ENCODE data around the gene MTHFD1L. TPM values are rescaled to one million over a fixed set of nuclear protein-coding genes. Genes with fewer than 3 reads are reported as not detected.

MTHFD1L gene
- total and polyA plus RNA-seq, 4 experiments from 2014 or later, result 3.7 to 11.1 (median 8.9) TPM

DNA sequence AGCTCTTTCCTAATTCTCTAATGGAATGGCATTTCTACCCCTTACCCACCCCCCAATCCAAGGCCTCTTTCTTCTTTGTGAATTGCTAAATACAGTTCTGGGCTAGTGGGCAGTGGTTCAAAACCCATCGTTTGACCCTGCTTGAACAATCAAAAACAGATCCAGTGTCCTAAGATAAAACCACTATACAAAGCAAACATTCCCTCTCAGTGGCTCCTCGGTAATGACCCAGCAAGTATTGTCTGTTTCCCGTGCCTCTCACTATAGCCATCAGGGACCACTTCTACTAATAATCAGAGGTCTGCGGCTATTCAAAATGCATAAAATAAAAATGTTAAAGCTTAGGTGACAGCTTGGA lies 230.7 kb downstream of the MTHFD1L start:
- Histone ChIP-seq H3K36me3 (ENCODE audit: insufficient read depth, low read length) (peaks cover 2% of the 10 kb centered on the region), H3K27ac (ENCODE audit: low read depth, low read length) (no peak overlapping the region), H3K4me3 (ENCODE audit: low read length in 2 of 2) (no peak overlapping the region), H3K4me1 (ENCODE audit: insufficient read depth, low read length) (no peaks in the 10 kb centered on the region), H3K27me3 (ENCODE audit: insufficient read depth, low read length) (no peaks in the 10 kb centered on the region), H3K9me3 (ENCODE audit: control insufficient read depth in 1 of 2, low read length in 2 of 2) (no peaks in the 10 kb centered on the region)
- Mint-ChIP-seq H3K27ac (no peak overlapping the region), H3K9me3 (peaks cover 0 to 3% (median 0%) of the 10 kb centered on the region in 8 donors), H3K4me3 (no peak overlapping the region), H3K27me3 (no peaks in the 10 kb centered on the region), H3K4me1 (no peaks in the 10 kb centered on the region), H3K36me3 (peaks cover 20 to 45% of the 10 kb centered on the region in 2 donors)
- no peak for DNase-seq
- POLR2A ChIA-PET (ENCODE audit: partially characterized antibody), result no interaction called here
- intact Hi-C loops (cut with micrococcal nuclease), result no loop called here
- CTCF ChIA-PET (ENCODE audit: partially characterized antibody), result no interaction called here

GRCh38 chr6:151096691-151097606 lies 231.4 kb downstream of the MTHFD1L start:
- Histone ChIP-seq H3K27me3 (ENCODE audit: insufficient read depth, low read length) (no peaks in the 10 kb centered on the region), H3K9me3 (ENCODE audit: control insufficient read depth in 1 of 2, low read length in 2 of 2) (no peaks in the 10 kb centered on the region), H3K4me3 (ENCODE audit: low read length in 2 of 2) (no peak overlapping the region), H3K4me1 (ENCODE audit: insufficient read depth, low read length) (no peaks in the 10 kb centered on the region), H3K36me3 (ENCODE audit: insufficient read depth, low read length) (peaks cover 2% of the 10 kb centered on the region), H3K27ac (ENCODE audit: low read depth, low read length) (no peak overlapping the region)
- no peak for DNase-seq
- H3K4me3 Mint-ChIP-seq, result no peak overlapping the region
- intact Hi-C loops (cut with micrococcal nuclease), result no loop called here
- peaks cover 0 to 3% (median 0%) of the 10 kb centered on the region in 8 donors for H3K9me3 Mint-ChIP-seq
- ChIA-PET CTCF (ENCODE audit: partially characterized antibody) (no interaction called here), POLR2A (ENCODE audit: partially characterized antibody) (no interaction called here)
- H3K4me1 Mint-ChIP-seq, result no peaks in the 10 kb centered on the region
- no peak overlapping the region for H3K27ac Mint-ChIP-seq
- no peaks in the 10 kb centered on the region for H3K27me3 Mint-ChIP-seq
- H3K36me3 Mint-ChIP-seq, result peaks cover 20 to 43% of the 10 kb centered on the region in 2 donors

DNA sequence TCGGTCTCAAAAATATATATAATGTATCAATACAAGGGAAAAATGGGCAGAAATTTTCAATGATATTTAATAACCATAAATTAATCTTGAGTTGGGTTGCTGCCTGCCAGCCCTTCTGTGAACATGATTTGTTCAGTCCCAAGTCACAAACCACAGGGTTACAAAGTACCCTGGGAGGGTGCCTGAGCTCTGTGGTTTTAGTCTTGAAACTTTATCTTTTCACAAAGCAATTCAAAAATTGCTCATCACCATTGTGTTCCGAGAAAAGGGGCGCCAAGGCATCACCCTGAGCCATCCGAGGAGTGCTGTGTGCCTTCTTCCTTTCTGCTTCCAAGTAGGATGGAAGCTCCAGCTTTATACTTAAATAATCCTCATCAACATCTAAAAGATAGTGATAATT lies 232.7 kb downstream of the MTHFD1L start:
- intact Hi-C loops (cut with micrococcal nuclease), result no loop called here
- Mint-ChIP-seq H3K4me1 (no peaks in the 10 kb centered on the region), H3K27ac (no peak overlapping the region), H3K4me3 (no peak overlapping the region), H3K9me3 (peaks cover 0 to 3% (median 0%) of the 10 kb centered on the region in 8 donors), H3K36me3 (peaks cover 12 to 33% of the 10 kb centered on the region in 2 donors), H3K27me3 (no peaks in the 10 kb centered on the region)
- Histone ChIP-seq H3K9me3 (ENCODE audit: control insufficient read depth in 1 of 2, low read length in 2 of 2) (no peaks in the 10 kb centered on the region), H3K27ac (ENCODE audit: low read depth, low read length) (no peak overlapping the region), H3K27me3 (ENCODE audit: insufficient read depth, low read length) (no peaks in the 10 kb centered on the region), H3K4me1 (ENCODE audit: insufficient read depth, low read length) (no peaks in the 10 kb centered on the region), H3K36me3 (ENCODE audit: insufficient read depth, low read length) (no peaks in the 10 kb centered on the region), H3K4me3 (ENCODE audit: low read length in 2 of 2) (no peak overlapping the region)
- DNase-seq, result no peak
- POLR2A ChIA-PET (ENCODE audit: partially characterized antibody), result no interaction called here
- CTCF ChIA-PET (ENCODE audit: partially characterized antibody), result interaction anchor here (1.5 kb wide), 1 partner anchor 10 kb away, joined by 3 read pairs; no protein-coding TSS in a partner anchor

- Mint-ChIP-seq H3K27me3 (no peaks in the 10 kb centered on the region), H3K27ac (no peak overlapping the region), H3K4me3 (no peak overlapping the region), H3K9me3 (peaks cover 0 to 3% (median 0%) of the 10 kb centered on the region in 8 donors), H3K4me1 (no peaks in the 10 kb centered on the region), H3K36me3 (peaks cover 12 to 26% of the 10 kb centered on the region in 2 donors)
- no peak for DNase-seq
- H3K4me3 ChIP-seq (ENCODE audit: low read length in 2 of 2), result no peak overlapping the region
- no peaks in the 10 kb centered on the region for H3K27me3 ChIP-seq (ENCODE audit: insufficient read depth, low read length)
- no peaks in the 10 kb centered on the region for H3K36me3 ChIP-seq (ENCODE audit: insufficient read depth, low read length)
- intact Hi-C loops (cut with micrococcal nuclease), result no loop called here
- H3K4me1 ChIP-seq (ENCODE audit: insufficient read depth, low read length), result no peaks in the 10 kb centered on the region
- no peaks in the 10 kb centered on the region for H3K9me3 ChIP-seq (ENCODE audit: control insufficient read depth in 1 of 2, low read length in 2 of 2)
- ChIA-PET CTCF (ENCODE audit: partially characterized antibody) (no interaction called here), POLR2A (ENCODE audit: partially characterized antibody) (no interaction called here)
- H3K27ac ChIP-seq (ENCODE audit: low read depth, low read length), result no peak overlapping the region
Observed at GRCh38 chr6:151100326-151100725, 234.8 kb downstream of the MTHFD1L start.

DNA sequence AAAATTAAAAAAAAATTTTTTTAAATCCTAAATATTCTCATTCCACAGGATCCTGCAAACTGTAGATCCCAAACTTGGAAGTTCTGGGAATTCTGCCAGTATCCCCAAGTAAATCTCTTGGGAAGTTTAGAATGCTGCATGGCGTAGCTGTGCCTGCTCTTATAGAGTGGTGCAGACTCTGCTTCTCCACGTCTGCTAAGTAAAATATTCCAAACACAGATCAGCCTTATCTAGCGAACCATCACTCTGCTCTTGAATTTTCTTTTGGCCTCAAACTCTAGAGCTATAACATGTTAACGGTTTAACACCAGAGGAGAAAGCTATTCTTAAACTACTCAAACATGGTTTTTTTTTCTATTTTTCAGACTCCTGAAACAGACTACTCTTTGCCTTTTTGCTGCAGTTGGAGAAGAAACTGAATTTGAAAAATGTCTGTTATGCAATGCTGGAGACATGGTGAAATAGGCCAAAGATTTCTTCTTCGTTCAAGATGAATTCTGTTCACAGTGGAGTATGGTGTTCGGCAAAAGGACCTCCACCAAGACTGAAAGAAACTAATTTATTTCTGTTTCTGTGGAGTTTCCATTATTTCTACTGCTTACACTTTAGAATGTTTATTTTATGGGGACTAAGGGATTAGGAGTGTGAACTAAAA lies 235.8 kb downstream of the MTHFD1L start:
- Histone ChIP-seq H3K4me1 (ENCODE audit: insufficient read depth, low read length) (no peaks in the 10 kb centered on the region), H3K27ac (ENCODE audit: low read depth, low read length) (no peak overlapping the region), H3K9me3 (ENCODE audit: control insufficient read depth in 1 of 2, low read length in 2 of 2) (no peaks in the 10 kb centered on the region), H3K36me3 (ENCODE audit: insufficient read depth, low read length) (no peaks in the 10 kb centered on the region), H3K4me3 (ENCODE audit: low read length in 2 of 2) (no peak overlapping the region), H3K27me3 (ENCODE audit: insufficient read depth, low read length) (no peaks in the 10 kb centered on the region)
- Mint-ChIP-seq H3K27me3 (no peaks in the 10 kb centered on the region), H3K9me3 (peaks cover 0 to 3% (median 0%) of the 10 kb centered on the region in 8 donors), H3K27ac (no peak overlapping the region), H3K4me3 (no peak overlapping the region), H3K36me3 (peaks cover 12 to 25% of the 10 kb centered on the region in 2 donors), H3K4me1 (no peaks in the 10 kb centered on the region)
- DNase-seq, result no peak
- intact Hi-C loops (cut with micrococcal nuclease), result no loop called here
- ChIA-PET POLR2A (ENCODE audit: partially characterized antibody) (no interaction called here), CTCF (ENCODE audit: partially characterized antibody) (no interaction called here)

DNA sequence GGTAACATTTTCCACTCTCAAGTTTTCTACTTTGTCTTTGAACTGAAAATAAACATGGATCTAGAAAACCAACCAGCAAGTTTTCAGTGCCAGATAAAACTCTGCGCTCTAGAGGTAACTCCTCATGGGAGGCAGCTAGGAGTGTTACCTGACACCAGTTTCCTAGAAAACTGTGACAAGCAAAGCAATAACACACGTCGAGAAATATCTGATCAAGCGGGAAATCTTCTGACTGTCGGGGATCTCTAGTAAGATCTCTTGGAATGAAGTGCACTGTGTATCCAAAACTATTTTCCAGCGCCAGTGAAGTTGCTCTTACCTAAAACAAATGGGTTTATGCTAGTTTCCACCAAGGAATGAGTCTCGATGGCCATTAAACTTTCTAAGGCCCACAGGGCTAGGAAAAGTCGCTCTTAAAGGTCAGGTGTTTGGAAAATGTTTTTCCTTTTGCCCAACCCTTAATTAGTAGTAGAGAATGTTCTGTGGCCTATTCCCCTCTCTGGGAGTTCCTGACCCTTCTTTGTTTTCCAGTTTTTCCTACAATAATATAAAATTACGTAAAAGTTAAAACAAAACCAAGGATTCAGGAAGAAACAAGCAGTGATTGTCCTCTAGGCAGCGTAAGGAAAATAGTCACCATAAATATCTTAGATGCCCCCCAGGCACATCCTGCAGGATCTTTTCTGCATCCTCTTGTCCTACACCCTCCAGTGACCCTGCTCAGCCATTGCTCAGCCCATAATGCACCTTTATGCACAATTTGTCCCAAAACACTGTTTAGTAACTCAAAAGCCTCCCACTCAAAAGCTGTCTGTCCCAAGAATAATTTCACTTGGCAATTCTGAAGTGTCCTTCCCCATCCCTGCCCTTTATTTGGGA lies 236.6 kb downstream of the MTHFD1L start:
- ChIA-PET CTCF (ENCODE audit: partially characterized antibody) (interaction anchor here (0.6 kb wide), 1 partner anchor 1455 kb away, joined by 3 read pairs; no protein-coding TSS in a partner anchor), POLR2A (ENCODE audit: partially characterized antibody) (no interaction called here)
- peaks cover 10 to 19% of the 10 kb centered on the region in 2 donors for H3K36me3 Mint-ChIP-seq
- intact Hi-C loops (cut with micrococcal nuclease), result no loop called here
- H3K27ac Mint-ChIP-seq, result no peak overlapping the region
- H3K27me3 ChIP-seq (ENCODE audit: insufficient read depth, low read length), result no peaks in the 10 kb centered on the region
- no peak overlapping the region for H3K27ac ChIP-seq (ENCODE audit: low read depth, low read length)
- H3K4me3 ChIP-seq (ENCODE audit: low read length in 2 of 2), result no peak overlapping the region
- no peaks in the 10 kb centered on the region for H3K4me1 Mint-ChIP-seq
- H3K4me1 ChIP-seq (ENCODE audit: insufficient read depth, low read length), result no peaks in the 10 kb centered on the region
- no peaks in the 10 kb centered on the region for H3K36me3 ChIP-seq (ENCODE audit: insufficient read depth, low read length)
- DNase-seq, result no peak
- peaks cover 0 to 3% (median 0%) of the 10 kb centered on the region in 8 donors for H3K9me3 Mint-ChIP-seq
- H3K27me3 Mint-ChIP-seq, result no peaks in the 10 kb centered on the region
- no peak overlapping the region for H3K4me3 Mint-ChIP-seq
- no peaks in the 10 kb centered on the region for H3K9me3 ChIP-seq (ENCODE audit: control insufficient read depth in 1 of 2, low read length in 2 of 2)

DNA sequence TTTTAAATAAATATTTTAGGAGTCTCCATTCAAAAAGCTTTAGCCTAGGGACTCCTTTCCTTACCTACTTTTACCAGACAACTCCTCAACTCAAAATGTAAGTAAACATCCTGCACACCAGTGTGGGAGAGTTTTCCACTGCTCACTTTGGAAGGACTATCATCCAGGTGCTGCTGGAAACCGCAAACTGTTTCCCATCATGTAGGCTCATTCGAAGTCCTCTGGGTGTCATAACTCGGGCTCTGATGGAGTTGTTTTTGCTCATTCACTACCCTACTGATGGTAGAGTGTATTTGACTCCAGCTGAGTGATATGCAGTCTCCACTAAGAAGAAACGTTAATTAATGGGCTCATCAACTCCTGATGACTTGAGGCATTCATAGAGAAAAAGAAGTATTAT lies 237.8 kb downstream of the MTHFD1L start:
- POLR2A ChIA-PET (ENCODE audit: partially characterized antibody), result no interaction called here

More for the DNA sequence above, 237.8 kb downstream of the MTHFD1L start:
- no peak overlapping the region for H3K4me3 ChIP-seq (ENCODE audit: low read length in 2 of 2)
- no peak overlapping the region for H3K27ac ChIP-seq (ENCODE audit: low read depth, low read length)
- H3K36me3 ChIP-seq (ENCODE audit: insufficient read depth, low read length), result no peaks in the 10 kb centered on the region
- no peaks in the 10 kb centered on the region for H3K4me1 Mint-ChIP-seq
- H3K27me3 ChIP-seq (ENCODE audit: insufficient read depth, low read length), result no peaks in the 10 kb centered on the region
- CTCF ChIA-PET (ENCODE audit: partially characterized antibody), result no interaction called here
- H3K27me3 Mint-ChIP-seq, result peaks cover 0 to 2% of the 10 kb centered on the region in 2 donors
- no peak overlapping the region for H3K4me3 Mint-ChIP-seq
- H3K4me1 ChIP-seq (ENCODE audit: insufficient read depth, low read length), result no peaks in the 10 kb centered on the region
- H3K27ac Mint-ChIP-seq, result no peak overlapping the region
- H3K36me3 Mint-ChIP-seq, result peaks cover 6 to 19% of the 10 kb centered on the region in 2 donors
- intact Hi-C loops (cut with micrococcal nuclease), result no loop called here
- no peaks in the 10 kb centered on the region for H3K9me3 ChIP-seq (ENCODE audit: control insufficient read depth in 1 of 2, low read length in 2 of 2)
- DNase-seq, result no peak
- peaks cover 0 to 3% (median 0%) of the 10 kb centered on the region in 8 donors for H3K9me3 Mint-ChIP-seq
